Measurements from ENCODE around the gene NELFE. TPM values are rescaled to one million over a fixed set of nuclear protein-coding genes. Genes with fewer than 3 reads are reported as not detected.

Gene NELFE
- polyA plus RNA-seq, 1 donor (not counting 4 experiments of a cell fraction or from before 2014, with no cell fraction given), result 51.9 TPM

DNA sequence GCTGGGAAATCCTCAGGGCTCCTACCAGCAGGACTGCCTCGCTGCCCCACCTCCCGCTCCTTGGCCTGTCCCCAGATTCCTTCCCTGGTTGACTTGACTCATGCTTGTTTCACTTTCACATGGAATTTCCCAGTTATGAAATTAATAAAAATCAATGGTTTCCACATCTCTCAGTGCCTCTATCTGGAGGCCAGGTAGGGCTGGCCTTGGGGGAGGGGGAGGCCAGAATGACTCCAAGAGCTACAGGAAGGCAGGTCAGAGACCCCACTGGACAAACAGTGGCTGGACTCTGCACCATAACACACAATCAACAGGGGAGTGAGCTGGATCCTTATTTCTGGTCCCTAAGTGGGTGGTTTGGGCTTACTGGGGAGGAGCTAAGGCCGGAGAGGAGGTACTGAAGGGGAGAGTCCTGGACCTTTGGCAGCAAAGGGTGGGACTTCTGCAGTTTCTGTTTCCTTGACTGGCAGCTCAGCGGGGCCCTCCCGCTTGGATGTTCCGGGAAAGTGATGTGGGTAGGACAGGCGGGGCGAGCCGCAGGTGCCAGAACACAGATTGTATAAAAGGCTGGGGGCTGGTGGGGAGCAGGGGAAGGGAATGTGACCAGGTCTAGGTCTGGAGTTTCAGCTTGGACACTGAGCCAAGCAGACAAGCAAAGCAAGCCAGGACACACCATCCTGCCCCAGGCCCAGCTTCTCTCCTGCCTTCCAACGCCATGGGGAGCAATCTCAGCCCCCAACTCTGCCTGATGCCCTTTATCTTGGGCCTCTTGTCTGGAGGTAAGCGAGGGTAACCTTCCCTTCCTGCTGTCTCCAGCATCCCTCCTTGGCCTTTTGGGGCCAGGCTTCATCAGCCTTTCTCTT is 13.0 kb downstream of the NELFE start, which contains the start of gene CFB:
Gene CFB (plus strand): TSS at position 589 of the 863 bp plus-strand sequence. CDS start 127 bp downstream, at position 716.
- dilution Hi-C loops (cut with MboI; ENCODE audit: extremely low pct_ligation_motif_present, low sequenced_read_pairs), result no loop called here
- Histone ChIP-seq H3K4me1 (ENCODE audit: control insufficient read depth, extremely low read depth, insufficient read depth, low read length) (peaks cover 21% of the 10 kb centered on the region), H4K20me1 (ENCODE audit: control insufficient read depth, extremely low read depth, insufficient read depth, low read length) (no peaks in the 10 kb centered on the region)

DNA sequence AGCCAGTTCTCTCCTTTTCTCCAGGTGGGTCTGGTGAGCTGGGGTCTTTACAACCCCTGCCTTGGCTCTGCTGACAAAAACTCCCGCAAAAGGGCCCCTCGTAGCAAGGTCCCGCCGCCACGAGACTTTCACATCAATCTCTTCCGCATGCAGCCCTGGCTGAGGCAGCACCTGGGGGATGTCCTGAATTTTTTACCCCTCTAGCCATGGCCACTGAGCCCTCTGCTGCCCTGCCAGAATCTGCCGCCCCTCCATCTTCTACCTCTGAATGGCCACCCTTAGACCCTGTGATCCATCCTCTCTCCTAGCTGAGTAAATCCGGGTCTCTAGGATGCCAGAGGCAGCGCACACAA is 13.6 kb downstream of the NELFE start:
- FAIRE-seq, result no peak
- Histone ChIP-seq H3K9me3 (ENCODE audit: control insufficient read depth, low read depth, low read length) (no peaks in the 10 kb centered on the region), H3K79me2 (ENCODE audit: control insufficient read depth, insufficient read depth, low read length) (no peaks in the 10 kb centered on the region), H3K9me1 (ENCODE audit: control insufficient read depth, extremely low read depth, insufficient read depth, low read length) (no peaks in the 10 kb centered on the region), H3K4me3 (ENCODE audit: control insufficient read depth in 2 of 3, extremely low read depth in 1 of 3, insufficient read depth in 2 of 3, low read depth in 1 of 3, low read length in 3 of 3) (peak overlapping the region in 2 of 3 experiments; percentile 24 to 50), H3K4me2 (ENCODE audit: control insufficient read depth, extremely low read depth, insufficient read depth, low read depth, low read length) (peak overlapping the region; percentile 90), H3K9ac (ENCODE audit: control insufficient read depth, extremely low read depth, insufficient read depth, low read length) (peak overlapping the region; percentile 68), H3K36me3 (ENCODE audit: control insufficient read depth in 2 of 2, extremely low read depth in 1 of 2, insufficient read depth in 2 of 2, low read length in 2 of 2) (no peaks in the 10 kb centered on the region), H3K4me1 (ENCODE audit: control insufficient read depth, extremely low read depth, insufficient read depth, low read length) (peaks cover 21% of the 10 kb centered on the region), H4K20me1 (ENCODE audit: control insufficient read depth, extremely low read depth, insufficient read depth, low read length) (no peaks in the 10 kb centered on the region), H3K27ac (ENCODE audit: control insufficient read depth, insufficient read depth, low read length) (no peak overlapping the region), H3K27me3 (ENCODE audit: control insufficient read depth, extremely low read depth, insufficient read depth, low read length) (peaks cover 8% of the 10 kb centered on the region), H2AFZ (ENCODE audit: control insufficient read depth, low read length) (peak overlapping the region; percentile 75)
- TF ChIP-seq, protein P1, sequence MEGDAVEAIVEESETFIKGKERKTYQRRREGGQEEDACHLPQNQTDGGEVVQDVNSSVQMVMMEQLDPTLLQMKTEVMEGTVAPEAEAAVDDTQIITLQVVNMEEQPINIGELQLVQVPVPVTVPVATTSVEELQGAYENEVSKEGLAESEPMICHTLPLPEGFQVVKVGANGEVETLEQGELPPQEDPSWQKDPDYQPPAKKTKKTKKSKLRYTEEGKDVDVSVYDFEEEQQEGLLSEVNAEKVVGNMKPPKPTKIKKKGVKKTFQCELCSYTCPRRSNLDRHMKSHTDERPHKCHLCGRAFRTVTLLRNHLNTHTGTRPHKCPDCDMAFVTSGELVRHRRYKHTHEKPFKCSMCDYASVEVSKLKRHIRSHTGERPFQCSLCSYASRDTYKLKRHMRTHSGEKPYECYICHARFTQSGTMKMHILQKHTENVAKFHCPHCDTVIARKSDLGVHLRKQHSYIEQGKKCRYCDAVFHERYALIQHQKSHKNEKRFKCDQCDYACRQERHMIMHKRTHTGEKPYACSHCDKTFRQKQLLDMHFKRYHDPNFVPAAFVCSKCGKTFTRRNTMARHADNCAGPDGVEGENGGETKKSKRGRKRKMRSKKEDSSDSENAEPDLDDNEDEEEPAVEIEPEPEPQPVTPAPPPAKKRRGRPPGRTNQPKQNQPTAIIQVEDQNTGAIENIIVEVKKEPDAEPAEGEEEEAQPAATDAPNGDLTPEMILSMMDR (optimal IDR thresholded peaks at IDR 0.05 in 1 of 3, IDR thresholded peaks at IDR 0.05 in 1 of 3, conservative IDR thresholded peaks at IDR 0.05 in 1 of 3; ENCODE audit: extremely low read depth in 1 of 3, insufficient read depth in 2 of 3, low read length in 3 of 3), result no peak
- no peak for TF ChIP-seq EZH2 (IDR thresholded peaks at IDR 0.05; ENCODE audit: low read length)
- no peak for DNase-seq (ENCODE audit: low read depth, low spot score)
- dilution Hi-C loops (cut with MboI; ENCODE audit: extremely low pct_ligation_motif_present, low sequenced_read_pairs), result no loop called here

More for the DNA sequence above, 13.0 kb downstream of the NELFE start, which contains the start of gene CFB:
- no peaks in the 10 kb centered on the region for H3K9me3 ChIP-seq (ENCODE audit: control insufficient read depth, low read depth, low read length)
- FAIRE-seq (no peak), DNase-seq (ENCODE audit: low read depth, low spot score) (no peak)
- peak within 1 kb of the TSS; percentile 90 for H3K4me2 ChIP-seq (ENCODE audit: control insufficient read depth, extremely low read depth, insufficient read depth, low read depth, low read length)
- H3K27ac ChIP-seq (ENCODE audit: control insufficient read depth, insufficient read depth, low read length), result peak within 1 kb of the TSS; percentile 80
- no peaks in the 10 kb centered on the region for H3K36me3 ChIP-seq (ENCODE audit: control insufficient read depth in 2 of 2, extremely low read depth in 1 of 2, insufficient read depth in 2 of 2, low read length in 2 of 2)
- H3K4me3 ChIP-seq (ENCODE audit: control insufficient read depth in 2 of 3, extremely low read depth in 1 of 3, insufficient read depth in 2 of 3, low read depth in 1 of 3, low read length in 3 of 3), result peak within 1 kb of the TSS; percentile 15 to 50 (median 47)
- peak within 1 kb of the TSS; percentile 94 for H2AFZ ChIP-seq (ENCODE audit: control insufficient read depth, low read length)
- H3K9ac ChIP-seq (ENCODE audit: control insufficient read depth, extremely low read depth, insufficient read depth, low read length), result peak within 1 kb of the TSS; percentile 68
- H3K27me3 ChIP-seq (ENCODE audit: control insufficient read depth, extremely low read depth, insufficient read depth, low read length), result peaks cover 8% of the 10 kb centered on the region
- no peaks in the 10 kb centered on the region for H3K9me1 ChIP-seq (ENCODE audit: control insufficient read depth, extremely low read depth, insufficient read depth, low read length)
- TF ChIP-seq EZH2 (IDR thresholded peaks at IDR 0.05; ENCODE audit: low read length), result no peak
- TF ChIP-seq, protein P1 (optimal IDR thresholded peaks at IDR 0.05 in 1 of 3, IDR thresholded peaks at IDR 0.05 in 1 of 3, conservative IDR thresholded peaks at IDR 0.05 in 1 of 3; ENCODE audit: extremely low read depth in 1 of 3, insufficient read depth in 2 of 3, low read length in 3 of 3), result no peak
- no peaks in the 10 kb centered on the region for H3K79me2 ChIP-seq (ENCODE audit: control insufficient read depth, insufficient read depth, low read length)

All from keratinocyte (primary cell).